Measurements from ENCODE around the gene SYNGR3. TPM values are rescaled to one million over a fixed set of nuclear protein-coding genes. Genes with fewer than 3 reads are reported as not detected.
"Not testable (repeated sequence)": the region's sequence is repeated elsewhere in the genome, so short reads cannot be mapped to it uniquely, and the experiment has no call there.

SYNGR3 gene
- polyA plus RNA-seq, 1 donor from 2014 or later, result 61.0 TPM

- H3K9me3 ChIP-seq (ENCODE audit: low read length), result no peaks in the 10 kb centered on the region
- H3K27ac ChIP-seq (ENCODE audit: low read length), result peak within 1 kb of the TSS; percentile 87
- H3K36me3 ChIP-seq (ENCODE audit: insufficient read depth, low read length), result no peaks in the 10 kb centered on the region
- H3F3A ChIP-seq (ENCODE audit: insufficient read depth, low read length, poor library complexity, severe bottlenecking), result no peaks in the 10 kb centered on the region
- H2AFZ ChIP-seq (ENCODE audit: low read depth, low read length), result peak within 1 kb of the TSS; percentile 81
- TF ChIP-seq RAD21 (conservative IDR thresholded peaks at IDR 0.05) (no peak), SMC3 (conservative IDR thresholded peaks at IDR 0.05; ENCODE audit: poor library complexity) (peak; percentile 20), POLR2AphosphoS5 (IDR thresholded peaks at IDR 0.05) (peak; percentile 85), REST (IDR thresholded peaks at IDR 0.05; ENCODE audit: borderline replicate concordance) (peak; percentile 33), EZH2 (IDR thresholded peaks at IDR 0.05; ENCODE audit: borderline replicate concordance, insufficient read depth, low read length, poor library complexity, severe bottlenecking) (no peak), CTCF (IDR thresholded peaks at IDR 0.05; ENCODE audit: poor library complexity, severe bottlenecking) (peak; percentile 34), TAF1 (IDR thresholded peaks at IDR 0.05; ENCODE audit: low read depth) (peak; percentile 2), MXI1 (conservative IDR thresholded peaks at IDR 0.05; ENCODE audit: poor library complexity, severe bottlenecking) (peak; percentile 94), EP300 (conservative IDR thresholded peaks at IDR 0.05; ENCODE audit: poor library complexity, severe bottlenecking) (peak; percentile 49)
- H3K4me3 ChIP-seq (ENCODE audit: low read length), result peak within 1 kb of the TSS; percentile 87
- no peaks in the 10 kb centered on the region for H3K9me2 ChIP-seq (ENCODE audit: insufficient read depth, low read length)
- peak within 1 kb of the TSS; percentile 100 for H3K4me2 ChIP-seq (ENCODE audit: low read length)
- H3K27me3 ChIP-seq (ENCODE audit: insufficient read depth, low read depth, low read length), result no peaks in the 10 kb centered on the region
- peak within 1 kb of the TSS; percentile 89 for H3K9ac ChIP-seq (ENCODE audit: low read length)
- H3K79me2 ChIP-seq (replicated peaks; ENCODE audit: insufficient read depth, low read length), result peaks cover 46% of the 10 kb centered on the region
- H4K20me1 ChIP-seq (ENCODE audit: insufficient read depth), result peaks cover 5% of the 10 kb centered on the region
These were observed 20.2 kb downstream of the SYNGR3 start, which contains the start of gene ZNF598 for GRCh38 chr16:2009791-2010510. Gene ZNF598, minus strand, starts transcription at chr16:2009821.

- not testable (repeated sequence) for H2AFZ ChIP-seq (ENCODE audit: low read depth, low read length); H3K9me2 ChIP-seq (ENCODE audit: insufficient read depth, low read length); H3K9me3 ChIP-seq (ENCODE audit: low read length); H3K9ac ChIP-seq (ENCODE audit: low read length); H3K36me3 ChIP-seq (ENCODE audit: insufficient read depth, low read length); H3K27ac ChIP-seq (ENCODE audit: low read length); H4K20me1 ChIP-seq (ENCODE audit: insufficient read depth); H3K4me2 ChIP-seq (ENCODE audit: low read length); H3F3A ChIP-seq (ENCODE audit: insufficient read depth, low read length, poor library complexity, severe bottlenecking); H3K27me3 ChIP-seq (ENCODE audit: insufficient read depth, low read depth, low read length); H3K4me3 ChIP-seq (ENCODE audit: low read length)
- peaks cover 32% of the 10 kb centered on the region for H3K79me2 ChIP-seq (replicated peaks; ENCODE audit: insufficient read depth, low read length)
These were observed 22.0 kb downstream of the SYNGR3 start for GRCh38 chr16:2011726-2012125.
